Parathyroid adenoma (tissue), 2 donors: ENCODE measurements around the gene CD19.
"Not testable (repeated sequence)": the region's sequence is repeated elsewhere in the genome, so short reads cannot be mapped to it uniquely, and the experiment has no call there.

Experiments
- H2AFZ ChIP-seq: fragments of 300-600 bp; sonication (generic); one replicate; pipeline ENCODE4 v1.7.0; 2017; ENCODE audit warnings: antibody characterized with exemption, mild to moderate bottlenecking
- H3K27ac ChIP-seq: fragments of 300-600 bp; sonication (generic); one replicate; pipeline ENCODE4 v1.7.0; 2017
- H3K27me3 ChIP-seq: fragments of 300-600 bp; sonication (generic); one replicate; pipeline ENCODE4 v1.7.0; 2017; ENCODE audit warnings: low read length; ENCODE audit not compliant: control insufficient read depth, insufficient read depth
- H3K36me3 ChIP-seq: fragments of 300-600 bp; sonication (generic); one replicate; pipeline ENCODE4 v1.7.0; 2017; ENCODE audit warnings: low read length; ENCODE audit not compliant: control insufficient read depth, insufficient read depth
- H3K4me1 ChIP-seq: fragments of 300-600 bp; sonication (generic); one replicate; pipeline ENCODE4 v1.7.0; 2017; ENCODE audit warnings: control low read depth
- H3K4me2 ChIP-seq: fragments of 300-600 bp; sonication (generic); one replicate; pipeline ENCODE4 v1.7.0; 2017; ENCODE audit warnings: low read length
- H3K4me3 ChIP-seq: fragments of 300-600 bp; sonication (generic); one replicate; pipeline ENCODE4 v1.7.0; 2017; ENCODE audit warnings: low read depth, low read length
- H3K79me2 ChIP-seq: fragments of 300-600 bp; sonication (generic); one replicate; pipeline ENCODE4 v1.7.0; 2017; ENCODE audit warnings: control low read depth
- H3K9ac ChIP-seq: fragments of 300-600 bp; sonication (generic); one replicate; pipeline ENCODE4 v1.7.0; 2017; ENCODE audit warnings: mild to moderate bottlenecking
- H3K9me3 ChIP-seq: fragments of 300-600 bp; sonication (generic); one replicate; pipeline ENCODE4 v1.7.0; 2017; ENCODE audit warnings: low read length; ENCODE audit not compliant: control insufficient read depth
- TF ChIP-seq, protein P1 (sequence below): fragments of 300-600 bp; sonication (generic); IDR thresholded peaks from one replicate; pipeline ENCODE4 v1.7.0; 2017; ENCODE audit warnings: antibody characterized with exemption, mild to moderate bottlenecking
- donor health status: primary hyperparathyroidism.

CD19 gene

GRCh38 chr16:28936784-28937155, 5.0 kb downstream of the CD19 start:
- Histone ChIP-seq H3K36me3 (no peaks in the 10 kb centered on the region), H3K4me3 (no peak overlapping the region), H3K79me2 (no peaks in the 10 kb centered on the region), H3K4me1 (no peaks in the 10 kb centered on the region), H2AFZ (peak overlapping the region; percentile 23), H3K4me2 (no peak overlapping the region), H3K9me3 (no peaks in the 10 kb centered on the region), H3K27ac (no peak overlapping the region), H3K27me3 (no peaks in the 10 kb centered on the region), H3K9ac (no peak overlapping the region)
- TF ChIP-seq, protein P1, sequence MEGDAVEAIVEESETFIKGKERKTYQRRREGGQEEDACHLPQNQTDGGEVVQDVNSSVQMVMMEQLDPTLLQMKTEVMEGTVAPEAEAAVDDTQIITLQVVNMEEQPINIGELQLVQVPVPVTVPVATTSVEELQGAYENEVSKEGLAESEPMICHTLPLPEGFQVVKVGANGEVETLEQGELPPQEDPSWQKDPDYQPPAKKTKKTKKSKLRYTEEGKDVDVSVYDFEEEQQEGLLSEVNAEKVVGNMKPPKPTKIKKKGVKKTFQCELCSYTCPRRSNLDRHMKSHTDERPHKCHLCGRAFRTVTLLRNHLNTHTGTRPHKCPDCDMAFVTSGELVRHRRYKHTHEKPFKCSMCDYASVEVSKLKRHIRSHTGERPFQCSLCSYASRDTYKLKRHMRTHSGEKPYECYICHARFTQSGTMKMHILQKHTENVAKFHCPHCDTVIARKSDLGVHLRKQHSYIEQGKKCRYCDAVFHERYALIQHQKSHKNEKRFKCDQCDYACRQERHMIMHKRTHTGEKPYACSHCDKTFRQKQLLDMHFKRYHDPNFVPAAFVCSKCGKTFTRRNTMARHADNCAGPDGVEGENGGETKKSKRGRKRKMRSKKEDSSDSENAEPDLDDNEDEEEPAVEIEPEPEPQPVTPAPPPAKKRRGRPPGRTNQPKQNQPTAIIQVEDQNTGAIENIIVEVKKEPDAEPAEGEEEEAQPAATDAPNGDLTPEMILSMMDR: no peak

- H3K9me3 ChIP-seq: no peaks in the 10 kb centered on the region
- H3K4me3 ChIP-seq: no peak overlapping the region
- H3K4me1 ChIP-seq: no peaks in the 10 kb centered on the region
- H3K4me2 ChIP-seq: no peak overlapping the region
- no peaks in the 10 kb centered on the region for H3K27me3 ChIP-seq
- no peak overlapping the region for H3K9ac ChIP-seq
- no peaks in the 10 kb centered on the region for H3K79me2 ChIP-seq
- TF ChIP-seq, protein P1: no peak
- no peaks in the 10 kb centered on the region for H3K36me3 ChIP-seq
- H3K27ac ChIP-seq: no peak overlapping the region
- H2AFZ ChIP-seq: no peak overlapping the region
Measured at GRCh38 chr16:28937222-28937876, 5.6 kb downstream of the CD19 start.

GRCh38 chr16:28938721-28939120, 7.0 kb downstream of the CD19 start:
- Histone ChIP-seq H3K36me3 (no peaks in the 10 kb centered on the region), H3K79me2 (no peaks in the 10 kb centered on the region)
- TF ChIP-seq, protein P1: no peak

DNA sequence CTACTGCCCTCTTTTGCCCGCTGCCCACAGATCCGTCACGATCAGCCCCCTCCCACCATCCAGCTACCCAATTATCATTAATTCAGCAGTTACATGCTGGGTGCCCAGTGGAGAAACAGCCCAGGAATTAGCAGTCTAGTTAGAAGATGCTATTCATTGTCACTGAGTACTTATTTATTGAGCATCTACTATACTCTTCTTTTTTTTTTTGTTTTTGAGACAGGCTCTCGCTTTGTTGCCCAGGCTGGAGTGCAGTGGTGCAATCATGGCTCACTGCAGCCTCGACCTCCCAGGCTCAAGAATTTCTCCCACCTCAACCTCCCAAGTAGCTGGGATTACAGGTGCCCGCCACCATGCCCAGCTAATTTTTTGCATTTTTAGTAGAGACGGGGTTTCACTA, 8.1 kb downstream of the CD19 start:
- not testable (repeated sequence) for H3K4me2 ChIP-seq, H2AFZ ChIP-seq, H3K4me3 ChIP-seq, H3K27me3 ChIP-seq, H3K9me3 ChIP-seq, H3K4me1 ChIP-seq, H3K36me3 ChIP-seq, H3K79me2 ChIP-seq, H3K9ac ChIP-seq, H3K27ac ChIP-seq

More at GRCh38 chr16:28938721-28939120, 7.0 kb downstream of the CD19 start:
- Histone ChIP-seq H3K27me3 (no peaks in the 10 kb centered on the region), H3K4me1 (no peaks in the 10 kb centered on the region), H3K4me3 (no peak overlapping the region), H3K4me2 (no peak overlapping the region), H3K9me3 (no peaks in the 10 kb centered on the region), H3K27ac (no peak overlapping the region), H2AFZ (no peak overlapping the region), H3K9ac (no peak overlapping the region)

DNA sequence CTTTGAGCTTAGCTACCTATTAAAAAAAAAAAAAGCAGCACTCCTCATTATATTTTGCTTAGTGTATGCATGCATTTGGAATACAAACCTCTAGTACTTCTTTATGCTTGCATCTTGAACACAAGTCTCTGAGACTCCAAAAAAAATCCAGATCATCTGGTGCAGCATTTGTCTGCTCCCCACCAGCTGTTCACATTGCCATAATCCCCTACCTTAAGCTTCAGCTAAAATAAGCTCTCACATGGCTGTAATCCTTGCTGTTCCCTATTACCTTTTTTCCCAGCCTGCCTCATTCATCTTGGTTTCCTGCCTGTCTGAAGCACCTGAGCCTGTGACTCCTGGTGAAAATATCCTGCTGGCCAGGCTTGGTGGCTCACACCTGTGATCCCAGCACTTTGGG, 11.5 kb downstream of the CD19 start:
- peaks cover 3% of the 10 kb centered on the region for H3K4me1 ChIP-seq
- no peaks in the 10 kb centered on the region for H3K79me2 ChIP-seq
- H3K4me3 ChIP-seq: no peak overlapping the region
- H3K9ac ChIP-seq: no peak overlapping the region
- TF ChIP-seq, protein P1: no peak
- no peak overlapping the region for H3K4me2 ChIP-seq
- H2AFZ ChIP-seq: no peak overlapping the region
- no peaks in the 10 kb centered on the region for H3K27me3 ChIP-seq
- no peaks in the 10 kb centered on the region for H3K36me3 ChIP-seq
- no peak overlapping the region for H3K27ac ChIP-seq
- H3K9me3 ChIP-seq: no peaks in the 10 kb centered on the region
